ENCODE data around the gene ANKRD28. TPM values are rescaled to one million over a fixed set of nuclear protein-coding genes. Genes with fewer than 3 reads are reported as not detected.

ANKRD28 gene
- total and polyA plus RNA-seq, 2 experiments from 2014 or later, result 15.2 to 61.3 TPM

- TF ChIP-seq ETS1 (IDR thresholded peaks at IDR 0.05) (no peak), STAT1 (IDR thresholded peaks at IDR 0.05; ENCODE audit: unreplicated experiment) (no peak), ZNF331 (CRISPR knock-in tag; IDR thresholded peaks at IDR 0.05; ENCODE audit: low read depth) (no peak), EZH2phosphoT487 (IDR thresholded peaks at IDR 0.05; ENCODE audit: unreplicated experiment) (no peak), REST (IDR thresholded peaks at IDR 0.05; ENCODE audit: unreplicated experiment) (no peak), CREB1 (CRISPR knock-in tag; IDR thresholded peaks at IDR 0.05; ENCODE audit: low read depth) (no peak), ZNF114 (CRISPR knock-in tag; IDR thresholded peaks at IDR 0.05) (no peak), CTCF (conservative IDR thresholded peaks at IDR 0.05; ENCODE audit: low read depth in 2 of 2) (no peak), POLR2AphosphoS5 (IDR thresholded peaks at IDR 0.05; ENCODE audit: low read depth) (no peak), JUNB (IDR thresholded peaks at IDR 0.05; ENCODE audit: unreplicated experiment) (no peak), EZH2 (IDR thresholded peaks at IDR 0.05; ENCODE audit: low read depth, unreplicated experiment) (no peak), NANOG (IDR thresholded peaks at IDR 0.05; ENCODE audit: borderline replicate concordance) (no peak)
These were observed 115.1 kb downstream of the ANKRD28 start (continued) for GRCh38 chr3:15682561-15683185.

GRCh38 chr3:15681668-15682067 is 116.1 kb downstream of the ANKRD28 start:
- Mint-ChIP-seq H3K9me3 (no peaks in the 10 kb centered on the region), H3K4me1 (no peaks in the 10 kb centered on the region), H3K4me3 (no peak overlapping the region), H3K27ac (no peak overlapping the region), H3K36me3 (ENCODE audit: low read depth) (peaks cover 34% of the 10 kb centered on the region), H3K27me3 (ENCODE audit: insufficient read depth, low read depth, poor library complexity) (no peaks in the 10 kb centered on the region)
- Histone ChIP-seq H3K79me2 (replicated peaks; ENCODE audit: insufficient read depth) (no peaks in the 10 kb centered on the region), H3K27me3 (ENCODE audit: insufficient read depth) (no peaks in the 10 kb centered on the region), H4K20me1 (replicated peaks; ENCODE audit: insufficient read depth) (no peaks in the 10 kb centered on the region), H3F3A (replicated peaks; ENCODE audit: low read depth) (no peaks in the 10 kb centered on the region), H3K27ac (ENCODE audit: low read depth) (no peak overlapping the region), H3K4me2 (no peak overlapping the region), H3K4me3 (no peak overlapping the region), H3K4me1 (ENCODE audit: insufficient read depth) (no peaks in the 10 kb centered on the region), H3K36me3 (ENCODE audit: insufficient read depth) (peaks cover 38% of the 10 kb centered on the region), H2AFZ (no peak overlapping the region), H3K9me2 (ENCODE audit: insufficient read depth) (no peaks in the 10 kb centered on the region)
- ATAC-seq (no peak), DNase-seq (ENCODE audit: low spot score) (no peak)
- no peak for TF ChIP-seq ZNF114 (CRISPR knock-in tag; IDR thresholded peaks at IDR 0.05)
- TF ChIP-seq POLR2AphosphoS5 (IDR thresholded peaks at IDR 0.05; ENCODE audit: low read depth), result no peak
- no peak for TF ChIP-seq ZNF331 (CRISPR knock-in tag; IDR thresholded peaks at IDR 0.05; ENCODE audit: low read depth)
- no peak for TF ChIP-seq REST (IDR thresholded peaks at IDR 0.05; ENCODE audit: unreplicated experiment)
- no peak for TF ChIP-seq NANOG (IDR thresholded peaks at IDR 0.05; ENCODE audit: borderline replicate concordance)
- no peak for TF ChIP-seq CTCF (conservative IDR thresholded peaks at IDR 0.05; ENCODE audit: low read depth in 2 of 2)
- TF ChIP-seq EZH2 (IDR thresholded peaks at IDR 0.05; ENCODE audit: low read depth, unreplicated experiment), result no peak
